NB4 (cell line): ENCODE measurements around the gene AFG1L.
A peak's percentile ranks its signal among the peaks of the same experiment; 100 is the strongest.
"Not testable (repeated sequence)": the region's sequence is repeated elsewhere in the genome, so short reads cannot be mapped to it uniquely, and the experiment has no call there.

Source experiments
- DNase-seq: peaks from one replicate; pipeline ENCODE4 v3.0.0; 2010; ENCODE audit warnings: low read depth
- H3K4me3 ChIP-seq: one replicate; pipeline ENCODE4 v1.5.1; 2011; ENCODE audit warnings: mild to moderate bottlenecking, low read depth, low read length, moderate library complexity
- MAX ChIP-seq: IDR thresholded peaks from 2 replicates; pipeline ENCODE4 v1.6.1; 2011; ENCODE audit warnings: low read depth, low read length
- MYC ChIP-seq: IDR thresholded peaks from 2 replicates; pipeline ENCODE4 v1.6.1; 2011; ENCODE audit warnings: low read depth, low read length
- POLR2A ChIP-seq: IDR thresholded peaks from 2 replicates; pipeline ENCODE4 v1.6.1; 2011; ENCODE audit warnings: mild to moderate bottlenecking; ENCODE audit not compliant: insufficient read length; ENCODE audit errors: extremely low read depth
- TF ChIP-seq, protein P1 (sequence below): IDR thresholded peaks from one replicate; pipeline ENCODE4 v1.5.1; 2012; ENCODE audit warnings: low read depth, low read length

Gene AFG1L

GRCh38 chr6:108442770-108443520, 148.1 kb downstream of the AFG1L start:
- no peak for TF ChIP-seq MAX
- TF ChIP-seq MYC = no peak
- TF ChIP-seq, protein P1, sequence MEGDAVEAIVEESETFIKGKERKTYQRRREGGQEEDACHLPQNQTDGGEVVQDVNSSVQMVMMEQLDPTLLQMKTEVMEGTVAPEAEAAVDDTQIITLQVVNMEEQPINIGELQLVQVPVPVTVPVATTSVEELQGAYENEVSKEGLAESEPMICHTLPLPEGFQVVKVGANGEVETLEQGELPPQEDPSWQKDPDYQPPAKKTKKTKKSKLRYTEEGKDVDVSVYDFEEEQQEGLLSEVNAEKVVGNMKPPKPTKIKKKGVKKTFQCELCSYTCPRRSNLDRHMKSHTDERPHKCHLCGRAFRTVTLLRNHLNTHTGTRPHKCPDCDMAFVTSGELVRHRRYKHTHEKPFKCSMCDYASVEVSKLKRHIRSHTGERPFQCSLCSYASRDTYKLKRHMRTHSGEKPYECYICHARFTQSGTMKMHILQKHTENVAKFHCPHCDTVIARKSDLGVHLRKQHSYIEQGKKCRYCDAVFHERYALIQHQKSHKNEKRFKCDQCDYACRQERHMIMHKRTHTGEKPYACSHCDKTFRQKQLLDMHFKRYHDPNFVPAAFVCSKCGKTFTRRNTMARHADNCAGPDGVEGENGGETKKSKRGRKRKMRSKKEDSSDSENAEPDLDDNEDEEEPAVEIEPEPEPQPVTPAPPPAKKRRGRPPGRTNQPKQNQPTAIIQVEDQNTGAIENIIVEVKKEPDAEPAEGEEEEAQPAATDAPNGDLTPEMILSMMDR = no peak
- TF ChIP-seq POLR2A = no peak
- no peak overlapping the region for H3K4me3 ChIP-seq
- DNase-seq = peak; percentile 53

DNA sequence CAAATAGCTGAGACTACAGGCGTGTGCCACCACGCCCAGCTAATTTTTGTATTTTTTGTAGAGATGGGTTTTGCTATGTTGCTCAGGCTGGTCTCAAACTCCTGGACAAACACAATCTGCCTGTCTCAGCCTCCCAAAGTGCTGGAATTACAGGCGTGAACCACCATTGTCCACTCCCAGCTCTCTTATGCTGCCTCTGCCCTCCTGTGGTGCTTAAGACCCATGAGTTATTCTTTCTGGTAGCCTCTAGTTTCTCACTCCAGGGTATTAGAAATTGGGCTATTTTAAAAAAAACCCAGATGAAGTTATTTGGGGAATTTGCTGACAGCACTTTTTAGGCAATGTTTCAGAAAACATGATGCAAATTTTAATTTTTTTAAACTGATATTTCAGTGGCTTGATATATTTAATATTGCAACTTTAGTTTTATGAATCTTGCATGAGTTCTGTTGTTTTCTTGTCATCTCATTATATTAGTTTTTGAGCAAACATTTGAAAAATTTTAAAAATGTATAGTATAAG, 151.8 kb downstream of the AFG1L start:
- H3K4me3 ChIP-seq = no peak overlapping the region
- no peak for TF ChIP-seq MYC
- TF ChIP-seq MAX = no peak
- TF ChIP-seq POLR2A = no peak
- TF ChIP-seq, protein P1 = no peak
- no peak for DNase-seq

GRCh38 chr6:108448481-108448880, 153.6 kb downstream of the AFG1L start:
- no peak overlapping the region for H3K4me3 ChIP-seq
- TF ChIP-seq, protein P1 = no peak
- DNase-seq = no peak

- H3K4me3 ChIP-seq, DNase-seq: not testable (repeated sequence)
Measured at GRCh38 chr6:108449717-108450116, 154.9 kb downstream of the AFG1L start.

DNA sequence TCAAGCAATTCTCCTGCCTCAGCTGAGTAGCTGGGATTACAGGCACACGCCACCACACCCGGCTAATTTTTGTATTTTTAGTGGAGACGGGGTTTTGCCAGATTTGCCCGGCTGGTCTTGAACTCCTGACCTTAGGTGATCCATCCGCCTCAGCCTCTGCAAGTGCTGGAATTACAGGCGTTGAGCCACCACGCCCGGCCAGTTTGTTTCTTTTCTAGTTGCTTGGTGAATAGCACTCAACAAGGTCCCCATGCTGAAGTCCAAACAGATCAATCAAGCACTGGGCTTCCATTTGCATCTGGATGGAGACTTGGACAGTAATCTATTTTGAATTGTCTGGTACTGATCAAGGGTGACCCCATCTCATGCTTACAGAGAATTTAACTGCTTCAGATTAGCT, 157.0 kb downstream of the AFG1L start:
- DNase-seq = no peak
- no peak overlapping the region for H3K4me3 ChIP-seq
- TF ChIP-seq MAX (no peak), POLR2A (no peak), MYC (no peak)
- TF ChIP-seq, protein P1 = no peak

DNA sequence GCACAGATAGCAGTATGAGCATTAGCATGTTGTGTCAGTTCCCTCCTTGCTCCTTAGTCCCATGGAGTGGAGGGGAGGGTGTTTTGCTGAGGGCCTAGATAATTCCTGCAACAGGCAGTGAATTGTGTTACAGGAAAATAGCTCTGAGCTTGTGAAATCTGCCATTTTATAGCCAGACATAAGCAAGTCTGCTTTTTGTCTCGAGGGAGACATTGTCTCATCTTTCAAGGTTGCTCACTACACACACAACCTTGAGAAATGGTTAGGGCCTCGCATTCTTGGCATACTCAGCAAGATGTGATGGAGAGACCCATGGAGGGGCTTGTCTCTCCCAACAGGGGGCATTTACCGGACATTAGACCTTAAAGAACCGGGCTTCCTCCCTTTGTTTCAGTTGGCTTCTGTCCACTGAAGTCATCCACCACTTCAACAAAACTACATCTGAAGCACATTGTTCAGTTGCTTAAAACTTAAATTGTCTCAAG, 157.9 kb downstream of the AFG1L start:
- peak; percentile 35 for DNase-seq
- no peak overlapping the region for H3K4me3 ChIP-seq
- TF ChIP-seq MAX = no peak
- TF ChIP-seq MYC = no peak
- TF ChIP-seq, protein P1 = no peak
- TF ChIP-seq POLR2A = no peak
